DMS53 treated with DMSO at 0.1 percent for 48 hours (cell line): ENCODE measurements around the gene CRTAP.
"Not testable (repeated sequence)": the region's sequence is repeated elsewhere in the genome, so short reads cannot be mapped to it uniquely, and the experiment has no call there.

Source experiments
- DNase-seq: peaks from one replicate; lab custom pipeline; 2025; ENCODE audit not compliant: unreplicated experiment; lab: John Stamatoyannopoulos, UW

Gene CRTAP

DNA sequence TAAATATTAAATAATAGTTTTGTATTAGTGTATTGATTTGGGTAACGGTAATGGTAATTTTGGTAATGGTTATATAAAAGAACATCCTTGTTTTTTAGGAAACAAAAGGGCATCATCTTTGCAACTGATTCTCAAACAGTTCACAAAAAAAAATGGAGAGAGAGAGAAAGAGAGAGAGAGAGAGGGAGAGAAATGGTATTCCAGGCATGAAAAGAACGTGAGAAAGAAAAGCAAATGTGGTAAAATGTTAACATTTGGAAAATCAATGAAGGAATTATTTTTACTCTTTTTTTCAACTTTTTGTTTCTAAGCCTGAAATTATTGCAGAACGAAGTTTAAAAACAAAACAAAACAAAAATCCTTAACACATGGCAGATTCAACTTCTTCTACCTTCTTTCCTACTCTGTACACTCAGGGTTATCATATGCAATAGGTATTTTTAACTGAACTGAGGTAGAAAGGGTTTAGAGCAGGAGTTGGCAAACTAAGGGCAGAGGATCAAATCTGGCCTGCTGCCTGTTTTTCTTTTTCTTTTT is 14.6 kb upstream of the CRTAP start:
- no peak for DNase-seq

- DNase-seq = no peak
These were observed 14.1 kb upstream of the CRTAP start for GRCh38 chr3:33099701-33100100.

GRCh38 chr3:33100229-33100628 is 13.6 kb upstream of the CRTAP start:
- DNase-seq = no peak

DNA sequence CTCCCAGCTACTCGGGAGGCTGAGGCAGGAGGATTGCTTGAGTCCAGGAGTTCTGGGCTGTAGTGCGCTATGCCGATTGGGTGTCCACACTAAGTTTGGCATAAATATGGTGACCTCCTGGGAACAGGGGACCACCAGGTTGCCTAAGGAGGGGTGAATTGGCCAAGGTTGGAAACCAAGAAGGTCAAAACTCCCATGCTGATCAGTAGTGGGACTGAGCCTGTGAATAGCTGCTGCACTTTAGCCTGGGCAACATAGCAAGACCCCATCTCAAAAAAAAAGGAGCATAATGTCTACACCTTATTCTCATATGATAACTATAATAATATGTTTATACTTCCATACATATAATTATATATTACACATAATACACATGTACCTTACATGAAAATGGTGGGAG is 10.8 kb upstream of the CRTAP start:
- DNase-seq = no peak

- no peak for DNase-seq
These were observed 10.3 kb upstream of the CRTAP start for GRCh38 chr3:33103480-33103879.

DNA sequence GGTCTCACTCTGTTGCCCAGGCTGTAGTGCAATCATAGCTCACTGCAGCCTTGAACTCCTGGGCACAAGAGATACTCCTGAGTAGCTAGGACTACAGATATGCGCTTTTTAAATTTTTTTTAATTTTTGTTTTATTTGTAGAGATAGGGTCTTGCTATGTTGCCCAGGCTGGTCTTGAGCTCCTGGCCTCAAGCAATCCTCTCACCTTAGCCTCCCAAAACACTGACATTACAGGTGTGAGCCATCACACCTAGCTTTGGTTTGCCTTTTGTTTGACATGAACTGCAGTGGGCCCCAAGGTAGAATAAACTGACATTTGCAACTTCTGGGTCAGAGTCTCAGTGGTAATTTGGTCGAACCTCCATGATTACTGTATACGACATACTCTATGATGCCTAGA is 9.0 kb upstream of the CRTAP start:
- DNase-seq = no peak

- DNase-seq = no peak
These were observed 8.4 kb upstream of the CRTAP start for GRCh38 chr3:33105341-33105948.

- DNase-seq = not testable (repeated sequence)
These were observed 7.0 kb upstream of the CRTAP start for GRCh38 chr3:33106854-33107253.

DNA sequence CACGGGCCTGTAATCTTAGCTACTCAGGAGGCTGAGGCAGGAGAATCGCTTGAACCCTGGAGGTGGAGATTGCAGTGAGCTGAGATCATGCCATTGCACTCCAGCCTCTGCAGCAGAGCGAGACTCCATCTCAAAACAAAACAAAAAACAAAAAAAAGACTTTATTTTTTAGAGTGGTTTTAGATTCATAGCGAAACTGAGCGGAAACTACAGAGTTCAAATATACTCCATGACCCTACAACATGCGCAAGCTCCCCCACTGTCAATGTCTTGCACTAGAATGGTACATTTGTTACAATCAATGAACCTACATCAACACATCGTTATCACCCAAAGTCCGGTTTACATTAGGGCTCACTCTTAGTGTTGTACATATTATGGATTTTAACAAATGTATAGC is 2.2 kb upstream of the CRTAP start:
- DNase-seq = no peak

DNA sequence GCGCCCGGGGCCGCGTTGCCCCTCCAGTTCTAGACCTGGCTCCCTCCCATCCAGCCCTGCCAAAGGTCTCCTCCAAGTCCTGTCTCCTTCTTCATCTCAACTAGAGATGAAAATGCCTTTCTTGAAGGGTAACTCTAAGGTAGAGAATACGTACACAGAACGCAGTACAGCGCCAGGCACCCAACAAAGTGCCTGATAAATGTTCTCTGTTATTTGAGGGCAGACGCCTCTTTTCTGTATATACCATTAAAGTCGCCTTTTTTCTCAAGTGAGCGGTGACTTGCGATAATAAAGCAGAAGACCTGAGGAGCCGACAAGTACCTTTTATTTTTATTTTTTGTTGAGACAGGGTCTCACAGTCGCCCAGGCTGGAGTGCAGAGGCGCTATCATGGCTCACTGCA is 809 bp downstream of the CRTAP start:
- DNase-seq = no peak

DNA sequence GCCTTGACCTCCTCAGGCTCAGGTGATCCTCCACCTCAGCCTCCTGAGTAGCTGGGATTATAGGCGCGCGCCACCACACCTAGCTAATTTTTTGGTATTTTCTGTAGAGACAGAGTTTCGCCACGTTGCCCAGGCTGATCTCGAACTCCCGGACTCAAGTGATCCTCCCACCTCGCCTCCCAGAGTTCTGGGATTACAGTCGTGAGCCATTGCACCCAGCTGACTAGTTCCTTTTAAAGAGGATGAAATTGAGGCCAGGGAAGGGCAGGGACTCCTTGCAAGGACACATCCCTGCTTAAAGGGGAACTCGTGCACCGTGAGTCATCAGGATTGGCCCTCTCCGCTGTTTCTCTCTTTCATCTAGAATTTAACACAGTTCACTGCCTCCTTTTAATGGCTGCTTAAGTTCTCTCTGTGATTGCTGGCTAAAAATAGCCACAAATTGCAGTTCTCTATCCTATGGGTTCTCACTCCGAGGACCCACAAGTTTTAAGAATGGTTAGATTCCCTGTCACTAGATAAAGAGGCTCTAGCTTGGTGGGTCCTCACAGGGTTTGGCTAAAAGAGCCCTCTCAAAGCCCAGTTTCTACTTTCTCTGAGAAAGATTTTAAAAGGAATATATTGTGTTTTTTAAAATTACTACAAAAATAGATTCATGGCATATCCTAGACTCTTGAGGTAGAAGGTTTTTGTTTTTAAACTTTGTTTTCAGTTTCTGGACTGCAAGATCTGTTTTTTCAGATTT is 1.4 kb downstream of the CRTAP start:
- no peak for DNase-seq

GRCh38 chr3:33117461-33117860 is 3.6 kb downstream of the CRTAP start:
- DNase-seq = no peak

DNA sequence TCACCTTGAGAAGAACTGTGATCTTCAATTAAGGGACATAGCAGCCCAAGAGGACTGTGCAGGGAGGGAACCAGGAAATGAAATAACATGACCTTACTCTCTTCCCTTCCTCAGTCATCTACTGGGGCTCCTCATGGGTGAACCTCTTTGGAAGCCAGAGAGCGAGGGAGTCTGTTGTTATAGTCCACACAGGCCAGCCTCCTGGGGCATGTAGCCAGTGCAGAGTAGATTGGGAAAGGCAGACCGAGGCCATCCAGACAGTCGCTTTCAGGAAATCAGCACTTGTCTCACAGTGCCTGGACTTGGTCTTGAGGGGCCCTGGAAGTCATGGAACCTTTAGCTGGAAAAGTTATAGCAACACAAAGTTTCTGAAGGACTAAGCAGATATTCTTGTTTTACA is 6.1 kb downstream of the CRTAP start:
- no peak for DNase-seq

- DNase-seq = no peak
These were observed 9.2 kb downstream of the CRTAP start for GRCh38 chr3:33122991-33123390.

DNA sequence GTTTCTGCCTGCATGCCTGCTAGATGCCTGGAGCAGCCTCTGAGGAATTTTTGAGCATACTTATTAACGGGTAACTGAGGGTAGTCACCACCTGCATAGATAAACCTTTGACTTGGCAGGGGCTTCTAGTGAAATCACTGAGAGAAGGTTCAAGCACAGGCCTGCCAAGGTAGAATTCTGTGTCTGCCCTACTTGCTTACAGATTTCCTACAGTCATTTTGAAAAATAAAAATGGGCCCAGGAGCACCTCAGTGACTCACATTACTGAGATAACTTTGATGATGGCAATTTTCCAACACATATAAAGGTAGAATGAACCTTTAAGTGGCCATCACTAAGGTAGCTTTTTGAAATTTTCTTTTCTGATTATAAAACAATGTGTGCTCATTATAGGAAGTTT is 10.8 kb downstream of the CRTAP start:
- DNase-seq = no peak

GRCh38 chr3:33125840-33126239 is 12.0 kb downstream of the CRTAP start:
- DNase-seq = no peak

GRCh38 chr3:33128706-33129105 is 14.9 kb downstream of the CRTAP start:
- no peak for DNase-seq

DNA sequence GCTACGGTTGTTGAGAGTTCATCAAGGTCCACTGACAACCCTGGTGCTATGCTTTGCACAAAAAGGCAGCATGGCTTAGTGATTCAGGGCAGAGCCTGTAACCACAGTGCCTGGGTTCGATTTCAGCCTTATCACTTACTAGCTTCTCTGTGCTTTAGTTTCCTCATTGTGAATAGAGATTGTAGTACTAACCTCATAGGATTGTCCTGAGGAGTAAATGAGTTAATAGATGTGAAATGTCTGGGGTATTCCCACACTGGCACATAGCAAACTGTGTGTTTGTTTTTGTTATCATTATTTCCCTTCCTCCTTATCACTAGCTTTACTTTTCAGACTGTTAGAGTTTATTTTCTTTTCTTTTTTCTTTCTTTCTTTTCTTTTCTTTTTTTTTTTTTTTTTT is 16.3 kb downstream of the CRTAP start:
- no peak for DNase-seq

DNA sequence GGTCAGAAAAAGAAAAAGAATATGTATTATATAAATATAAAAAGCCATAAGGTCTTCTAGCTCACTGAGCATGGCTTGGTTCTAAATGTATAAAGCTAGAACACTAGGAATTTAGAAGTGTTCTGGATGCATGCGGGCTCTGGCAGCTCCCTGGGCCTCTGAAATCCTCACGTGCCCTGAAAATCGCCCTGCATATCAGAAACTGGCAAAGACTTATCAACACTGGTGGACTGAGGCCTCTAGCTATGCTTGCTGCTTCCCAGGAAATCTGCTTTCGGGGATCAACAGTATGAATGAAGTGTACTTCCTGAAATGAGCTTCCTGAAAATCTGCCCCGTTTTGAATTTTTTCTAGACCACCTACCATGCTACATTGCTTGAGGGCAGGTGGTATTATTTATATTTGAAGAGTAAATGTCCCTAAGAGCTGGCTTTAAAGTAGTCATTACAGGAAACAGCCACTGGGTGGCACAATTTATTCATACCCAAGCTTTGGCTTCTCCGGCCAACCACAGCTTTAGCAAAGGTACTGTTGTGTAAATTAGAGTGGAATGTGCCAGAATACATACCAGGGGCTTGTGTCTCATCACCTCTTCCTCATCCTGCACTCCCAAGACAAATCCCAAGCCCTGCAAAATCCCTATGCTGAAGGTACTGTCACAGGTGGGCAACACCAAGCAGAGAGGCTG is 17.7 kb downstream of the CRTAP start:
- peak; percentile 30 for DNase-seq

DNA sequence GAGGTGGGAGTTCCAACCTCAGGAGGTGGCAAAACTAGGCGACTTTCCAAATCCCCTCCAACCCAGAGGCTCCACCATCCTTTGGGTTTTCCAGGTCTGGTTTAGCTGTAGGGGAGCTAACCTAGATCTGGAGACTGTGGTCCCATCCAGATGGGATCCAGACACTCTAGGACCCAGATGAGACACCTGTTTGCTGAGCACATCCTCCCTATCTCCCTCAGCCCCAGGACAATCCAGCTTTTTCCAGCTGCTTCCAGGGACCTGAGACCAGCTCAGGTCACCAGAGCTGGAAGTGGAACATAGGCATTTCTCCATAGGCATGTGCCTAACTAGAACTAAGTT is 18.2 kb downstream of the CRTAP start:
- no peak for DNase-seq

- no peak for DNase-seq
These were observed 20.3 kb downstream of the CRTAP start for GRCh38 chr3:33134026-33134625.

GRCh38 chr3:33137691-33138090 is 23.9 kb downstream of the CRTAP start:
- no peak for DNase-seq
